Measurements from ENCODE around the gene PGGHG. TPM values are rescaled to one million over a fixed set of nuclear protein-coding genes. Genes with fewer than 3 reads are reported as not detected.

The PGGHG gene
- total RNA-seq (2022; extraction: Qiagen RNA extraction): 7.1 to 15.7 TPM (median 12.5 TPM) in 5 replicates

DNA sequence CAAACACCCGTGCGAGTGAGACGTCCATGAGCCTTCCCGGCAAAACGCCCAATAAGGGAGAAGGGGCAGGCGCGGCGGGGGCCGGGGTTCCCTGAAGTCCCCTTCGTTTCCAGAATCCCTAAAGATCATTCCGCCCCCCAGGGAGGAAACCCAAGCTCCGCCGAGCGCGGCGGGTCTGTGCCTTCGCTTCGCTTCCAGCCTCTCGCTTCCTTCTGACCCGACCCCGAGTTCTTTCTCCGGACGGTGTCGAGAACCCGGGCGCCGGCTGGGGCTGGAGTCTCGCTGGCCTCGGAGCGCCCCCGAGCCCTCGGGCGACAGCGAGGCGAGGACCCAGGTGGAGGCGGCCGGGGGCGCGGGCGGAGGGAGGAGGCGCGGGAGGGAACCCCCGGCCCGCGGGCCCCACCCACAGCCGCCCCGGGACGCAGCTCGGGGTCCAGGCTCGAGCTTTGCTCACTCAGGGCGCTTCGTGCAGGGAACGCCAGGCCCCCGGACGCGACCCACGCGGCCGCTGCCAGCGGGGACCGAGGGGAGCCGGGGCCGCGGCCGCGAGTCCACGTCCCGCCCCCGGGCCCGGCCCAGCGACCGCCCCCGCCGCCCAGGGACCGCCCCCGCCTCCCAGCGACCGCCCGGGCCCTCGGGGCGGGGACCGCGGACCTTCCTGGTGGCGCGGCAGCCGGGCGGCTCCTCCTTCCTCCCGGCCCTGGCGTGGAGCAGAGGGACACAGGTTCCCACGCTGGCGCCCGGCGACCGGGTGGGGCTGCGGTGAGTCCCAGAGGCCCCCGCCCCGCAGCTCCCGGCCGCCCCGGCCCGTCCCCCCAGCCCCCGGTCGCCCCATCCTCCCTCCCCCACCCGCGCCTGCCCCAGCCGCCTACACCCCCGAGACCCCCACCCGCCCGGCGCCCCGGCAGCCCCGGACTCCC is at the start of gene PGGHG:
PGGHG (plus strand) TSS at position 649 of the 920 bp plus-strand sequence. CDS start 691 bp downstream, outside the sequence.

DNA sequence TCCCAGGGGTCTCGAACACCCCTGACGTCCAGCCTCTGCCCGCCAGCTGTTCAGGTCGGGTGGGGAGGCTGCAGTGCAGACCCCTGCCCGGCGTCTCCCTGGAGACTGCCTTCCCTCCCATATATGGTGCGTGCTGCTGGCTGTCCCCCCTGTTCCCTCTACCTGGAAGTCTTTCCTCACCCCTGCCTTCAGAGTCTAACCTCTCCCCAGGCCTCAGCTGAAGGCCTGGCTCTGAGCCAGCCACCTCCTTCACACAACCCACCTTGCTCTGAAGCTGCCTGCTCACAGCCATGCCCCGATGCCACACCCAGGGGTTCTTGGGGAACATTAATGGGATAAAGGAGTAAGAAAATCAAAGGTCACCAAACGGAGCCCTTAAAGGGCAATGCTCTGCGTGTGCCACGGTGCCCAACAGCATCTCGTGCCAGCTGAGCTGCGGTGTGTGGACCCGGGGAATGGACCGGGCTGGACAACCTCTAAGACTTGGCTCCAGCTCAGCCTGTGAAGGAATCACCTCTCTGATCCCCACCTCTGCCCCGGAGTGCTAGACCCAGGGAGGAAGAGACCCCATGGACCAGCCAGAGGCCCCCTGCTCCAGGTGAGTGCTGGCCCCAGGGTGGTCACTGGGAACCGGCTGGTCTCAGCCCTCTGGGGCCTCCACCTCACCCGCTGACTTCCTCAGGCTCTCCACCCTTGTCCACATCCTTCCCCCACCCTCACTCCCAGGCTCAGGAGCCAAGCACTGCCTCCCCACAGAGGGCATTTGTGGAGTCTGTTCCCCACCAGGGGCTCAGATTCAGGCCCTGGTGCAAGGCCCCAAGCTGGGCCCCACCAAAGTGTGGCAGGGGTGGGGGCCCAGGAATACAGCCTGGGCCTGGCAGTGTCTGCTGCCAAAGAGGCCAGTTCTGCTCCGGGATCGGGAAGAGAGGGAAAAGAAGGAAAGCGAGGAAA is 10.7 kb upstream of the PGGHG start, which contains the start of gene NLRP6:
NLRP6 (plus strand) TSS at position 407 of the 951 bp plus-strand sequence; CDS start at position 570, 163 bp downstream.

GRCh38 chr11:299081-299891 is 10.4 kb downstream of the PGGHG start, which contains the start of gene IFITM5:
TSS of gene IFITM5 (minus strand) at chr11:299526. CDS start at chr11:299490, 36 bp downstream.

DNA sequence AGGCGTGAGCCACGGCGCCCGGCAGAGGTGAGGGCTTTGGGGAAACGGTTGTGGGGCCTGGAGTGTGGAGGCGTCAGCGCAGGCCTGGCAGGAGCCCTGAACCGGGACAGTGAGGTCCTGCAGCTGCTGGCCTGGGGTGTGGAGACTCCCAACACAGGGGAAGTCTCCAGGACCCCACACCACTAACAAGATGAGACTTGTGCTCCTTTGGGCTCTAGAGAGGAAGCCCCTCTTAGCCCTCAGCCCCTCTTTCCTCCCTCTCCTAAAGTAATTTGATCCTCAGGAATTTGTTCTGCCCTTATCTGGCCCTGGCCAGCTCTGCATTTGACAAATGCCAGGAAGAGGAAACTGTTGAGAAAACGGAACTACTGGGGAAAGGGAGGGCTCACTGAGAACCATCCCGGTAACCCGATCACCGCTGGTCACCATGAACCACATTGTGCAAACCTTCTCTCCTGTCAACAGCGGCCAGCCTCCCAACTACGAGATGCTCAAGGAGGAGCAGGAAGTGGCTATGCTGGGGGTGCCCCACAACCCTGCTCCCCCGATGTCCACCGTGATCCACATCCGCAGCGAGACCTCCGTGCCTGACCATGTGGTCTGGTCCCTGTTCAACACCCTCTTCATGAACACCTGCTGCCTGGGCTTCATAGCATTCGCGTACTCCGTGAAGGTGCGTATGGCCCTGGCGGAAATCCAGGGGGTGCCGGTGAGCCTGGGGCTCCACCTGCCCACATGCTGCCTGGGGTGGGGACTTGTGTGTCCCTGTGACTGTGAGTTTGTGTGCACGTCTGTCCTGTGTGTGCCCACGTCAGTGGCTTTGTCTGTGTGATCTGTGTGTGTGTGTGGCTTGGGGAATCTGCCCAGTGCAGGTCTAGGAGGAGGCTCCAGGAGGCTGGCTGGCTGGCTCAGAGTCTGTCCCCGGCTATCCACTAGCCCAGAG is 19.1 kb downstream of the PGGHG start, which contains the start of gene IFITM2:
IFITM2 (plus strand) TSS at position 51 of the 943 bp plus-strand sequence; CDS start at position 428, 377 bp downstream.

GRCh38 chr11:313787-314553 is 25.0 kb downstream of the PGGHG start, which contains the start of gene IFITM1:
TSS of gene IFITM1 (plus strand) at chr11:314040. CDS start at chr11:314171, 131 bp downstream.

Other genes starting within 250 kb of the PGGHG start
- not detected in 5 replicates for gene SCGB1C1, start 96.0 kb upstream of the PGGHG start, total RNA-seq (2022; extraction: Qiagen RNA extraction)
- 38.1 to 49.8 TPM (median 48.0 TPM) in 5 replicates for gene BET1L, start 81.7 kb upstream of the PGGHG start, total RNA-seq (2022; extraction: Qiagen RNA extraction)
- 116 to 126 TPM (median 121 TPM) in 5 replicates for gene RIC8A, start 81.4 kb upstream of the PGGHG start, total RNA-seq (2022; extraction: Qiagen RNA extraction)
- gene SIRT3, start 52.8 kb upstream of the PGGHG start, total RNA-seq (2022; extraction: Qiagen RNA extraction): 14.4 to 22.0 TPM (median 20.6 TPM) in 5 replicates
- gene PSMD13, start 52.1 kb upstream of the PGGHG start, total RNA-seq (2022; extraction: Qiagen RNA extraction): 168 to 196 TPM (median 173 TPM) in 5 replicates
- not detected in 5 replicates for gene NLRP6, start 10.7 kb upstream of the PGGHG start, total RNA-seq (2022; extraction: Qiagen RNA extraction)
- gene IFITM5, start 10.4 kb downstream of the PGGHG start, total RNA-seq (2022; extraction: Qiagen RNA extraction): not detected in 5 replicates
- 59.0 to 71.7 TPM (median 65.6 TPM) in 5 replicates for gene IFITM2, start 18.7 kb downstream of the PGGHG start, total RNA-seq (2022; extraction: Qiagen RNA extraction)
- 0.22 to 0.64 TPM (median 0.39 TPM) in 5 replicates for gene IFITM1, start 24.9 kb downstream of the PGGHG start, total RNA-seq (2022; extraction: Qiagen RNA extraction)
- 18.8 to 35.6 TPM (median 29.9 TPM) in 5 replicates for gene IFITM3, start 31.7 kb downstream of the PGGHG start, total RNA-seq (2022; extraction: Qiagen RNA extraction)
- gene B4GALNT4, start 80.4 kb downstream of the PGGHG start, total RNA-seq (2022; extraction: Qiagen RNA extraction): 11.1 to 25.3 TPM (median 20.4 TPM) in 5 replicates
- gene PKP3, start 105.1 kb downstream of the PGGHG start, total RNA-seq (2022; extraction: Qiagen RNA extraction): 26.3 to 41.8 TPM (median 39.9 TPM) in 5 replicates
- 55.4 to 103 TPM (median 98.4 TPM) in 5 replicates for gene SIGIRR, start 125.9 kb downstream of the PGGHG start, total RNA-seq (2022; extraction: Qiagen RNA extraction)
- gene ANO9, start 152.9 kb downstream of the PGGHG start, total RNA-seq (2022; extraction: Qiagen RNA extraction): 0.55 to 1.8 TPM (median 1.0 TPM) in 5 replicates
- gene PTDSS2, start 161.2 kb downstream of the PGGHG start, total RNA-seq (2022; extraction: Qiagen RNA extraction): 35.2 to 48.7 TPM (median 46.0 TPM) in 5 replicates
- 128 to 190 TPM (median 178 TPM) in 5 replicates for gene RNH1, start 218.1 kb downstream of the PGGHG start, total RNA-seq (2022; extraction: Qiagen RNA extraction)
- gene HRAS, start 246.4 kb downstream of the PGGHG start, total RNA-seq (2022; extraction: Qiagen RNA extraction): 97.4 to 162 TPM (median 151 TPM) in 5 replicates
- gene LRRC56, start 248.4 kb downstream of the PGGHG start, total RNA-seq (2022; extraction: Qiagen RNA extraction): 0.45 to 0.93 TPM (median 0.75 TPM) in 5 replicates

Data from A549 treated with CORT108297 at 1 μM for 4 hours (cell line).